Upper lobe of left lung (tissue), 4 donors: ENCODE measurements around the gene ISLR.
"Not testable (repeated sequence)": the region's sequence is repeated elsewhere in the genome, so short reads cannot be mapped to it uniquely, and the experiment has no call there.

Source experiments
- EP300 ChIP-seq, 4 donors: sonication (generic); formaldehyde crosslinking; IDR thresholded peaks; one replicate each; pipeline ENCODE4 v1.5.1; 2017; ENCODE audit warnings: antibody characterized with exemption in 4 of 4, control low read depth in 2 of 4
- POLR2A ChIP-seq, 4 donors: fragments of 450-650 bp; IDR thresholded peaks; one replicate each; pipeline ENCODE4 v1.5.1; 2016 to 2017; ENCODE audit warnings: antibody characterized with exemption in 4 of 4, mild to moderate bottlenecking in 2 of 4
- POLR2AphosphoS5 ChIP-seq, 2 donors: sonication (generic); formaldehyde crosslinking; IDR thresholded peaks; one replicate each; pipeline ENCODE4 v1.5.1; 2017; ENCODE audit warnings: antibody characterized with exemption in 2 of 2
- TF ChIP-seq, protein P1 (sequence below), 6 experiments: fragments of 450-650 bp in 4 of 6; fragments of 200-600 bp in 2 of 6; sonication (generic) in 2 of 6; IDR thresholded peaks; one replicate each; pipeline ENCODE4 v1.5.1; 2016 to 2019; ENCODE audit warnings: antibody characterized with exemption in 6 of 6

DNA sequence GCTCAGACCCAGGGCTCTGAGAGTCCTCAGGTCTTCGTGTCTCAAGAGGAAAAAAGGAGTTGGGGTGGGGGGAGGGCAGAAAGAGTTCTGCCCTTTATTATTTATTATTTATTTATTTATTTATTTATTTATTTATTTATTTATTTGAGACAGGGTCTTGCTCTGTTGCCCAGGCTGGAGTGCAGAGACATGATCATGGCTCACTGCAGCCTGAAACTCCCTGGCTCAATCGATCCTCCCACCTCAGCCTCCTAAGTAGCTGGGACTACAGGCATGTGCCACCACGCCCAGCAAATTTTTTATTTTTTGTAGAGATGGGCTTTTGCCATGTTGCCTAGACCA, 11.3 kb upstream of the ISLR start:
- not testable (repeated sequence) for TF ChIP-seq POLR2AphosphoS5, POLR2A, EP300 (IDR thresholded peaks at IDR 0.05)
- TF ChIP-seq, protein P1, sequence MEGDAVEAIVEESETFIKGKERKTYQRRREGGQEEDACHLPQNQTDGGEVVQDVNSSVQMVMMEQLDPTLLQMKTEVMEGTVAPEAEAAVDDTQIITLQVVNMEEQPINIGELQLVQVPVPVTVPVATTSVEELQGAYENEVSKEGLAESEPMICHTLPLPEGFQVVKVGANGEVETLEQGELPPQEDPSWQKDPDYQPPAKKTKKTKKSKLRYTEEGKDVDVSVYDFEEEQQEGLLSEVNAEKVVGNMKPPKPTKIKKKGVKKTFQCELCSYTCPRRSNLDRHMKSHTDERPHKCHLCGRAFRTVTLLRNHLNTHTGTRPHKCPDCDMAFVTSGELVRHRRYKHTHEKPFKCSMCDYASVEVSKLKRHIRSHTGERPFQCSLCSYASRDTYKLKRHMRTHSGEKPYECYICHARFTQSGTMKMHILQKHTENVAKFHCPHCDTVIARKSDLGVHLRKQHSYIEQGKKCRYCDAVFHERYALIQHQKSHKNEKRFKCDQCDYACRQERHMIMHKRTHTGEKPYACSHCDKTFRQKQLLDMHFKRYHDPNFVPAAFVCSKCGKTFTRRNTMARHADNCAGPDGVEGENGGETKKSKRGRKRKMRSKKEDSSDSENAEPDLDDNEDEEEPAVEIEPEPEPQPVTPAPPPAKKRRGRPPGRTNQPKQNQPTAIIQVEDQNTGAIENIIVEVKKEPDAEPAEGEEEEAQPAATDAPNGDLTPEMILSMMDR (IDR thresholded peaks at IDR 0.05) = not testable (repeated sequence)
